Fibroblast of mammary gland (primary cell): Measurements from ENCODE around the gene BORA.

Source experiments
- DNase-seq: peaks from one replicate; pipeline ENCODE4 v3.0.0-alpha.2; 2010; ENCODE audit warnings: low read depth
- H3K4me3 ChIP-seq: 2 replicates; pipeline ENCODE4 v1.5.1; 2011; ENCODE audit warnings: low read depth, mild to moderate bottlenecking, low read length, moderate library complexity; ENCODE audit not compliant: control insufficient read depth
- TF ChIP-seq, protein P1 (sequence below): conservative IDR thresholded peaks from 2 replicates; pipeline ENCODE4 v1.5.1; 2011; ENCODE audit warnings: low read depth, low read length, inconsistent platforms; ENCODE audit not compliant: control insufficient read depth, insufficient read depth

BORA gene

DNA sequence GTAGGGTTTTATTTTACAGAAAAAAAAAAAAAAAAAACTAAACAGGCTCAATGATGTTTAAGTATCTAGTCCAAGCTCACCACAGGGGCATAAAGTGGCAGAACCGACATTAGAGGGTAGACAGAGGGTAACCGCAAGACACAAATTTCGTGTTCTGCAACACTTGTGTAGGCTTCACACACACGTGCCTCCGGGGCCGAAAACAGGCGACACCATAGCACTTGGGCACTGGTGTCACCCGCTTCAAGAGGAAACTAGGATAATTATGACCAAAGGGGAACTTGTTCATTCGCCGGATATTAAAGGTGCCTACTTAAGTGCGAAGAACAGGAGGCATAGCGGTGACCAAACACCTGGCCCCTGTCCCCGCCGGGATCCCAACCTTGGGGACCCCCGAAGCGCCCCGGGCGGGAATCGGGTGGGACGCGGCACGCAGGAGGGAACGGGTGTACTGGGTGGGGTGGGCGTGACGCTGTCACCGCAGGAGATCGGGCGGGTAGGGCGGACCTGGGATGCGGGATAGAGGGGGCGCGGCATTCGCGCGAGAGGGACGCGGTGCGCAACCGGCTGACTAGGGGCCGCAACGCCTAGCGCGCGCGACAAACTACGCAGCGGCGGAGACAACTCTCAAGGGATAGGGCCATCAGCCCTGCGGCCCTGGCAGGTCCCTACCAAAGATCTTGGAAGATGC lies 852 bp upstream of the BORA start:
- TF ChIP-seq, protein P1, sequence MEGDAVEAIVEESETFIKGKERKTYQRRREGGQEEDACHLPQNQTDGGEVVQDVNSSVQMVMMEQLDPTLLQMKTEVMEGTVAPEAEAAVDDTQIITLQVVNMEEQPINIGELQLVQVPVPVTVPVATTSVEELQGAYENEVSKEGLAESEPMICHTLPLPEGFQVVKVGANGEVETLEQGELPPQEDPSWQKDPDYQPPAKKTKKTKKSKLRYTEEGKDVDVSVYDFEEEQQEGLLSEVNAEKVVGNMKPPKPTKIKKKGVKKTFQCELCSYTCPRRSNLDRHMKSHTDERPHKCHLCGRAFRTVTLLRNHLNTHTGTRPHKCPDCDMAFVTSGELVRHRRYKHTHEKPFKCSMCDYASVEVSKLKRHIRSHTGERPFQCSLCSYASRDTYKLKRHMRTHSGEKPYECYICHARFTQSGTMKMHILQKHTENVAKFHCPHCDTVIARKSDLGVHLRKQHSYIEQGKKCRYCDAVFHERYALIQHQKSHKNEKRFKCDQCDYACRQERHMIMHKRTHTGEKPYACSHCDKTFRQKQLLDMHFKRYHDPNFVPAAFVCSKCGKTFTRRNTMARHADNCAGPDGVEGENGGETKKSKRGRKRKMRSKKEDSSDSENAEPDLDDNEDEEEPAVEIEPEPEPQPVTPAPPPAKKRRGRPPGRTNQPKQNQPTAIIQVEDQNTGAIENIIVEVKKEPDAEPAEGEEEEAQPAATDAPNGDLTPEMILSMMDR = no peak
- H3K4me3 ChIP-seq = peak overlapping the region; percentile 98
- peak; percentile 17 for DNase-seq

DNA sequence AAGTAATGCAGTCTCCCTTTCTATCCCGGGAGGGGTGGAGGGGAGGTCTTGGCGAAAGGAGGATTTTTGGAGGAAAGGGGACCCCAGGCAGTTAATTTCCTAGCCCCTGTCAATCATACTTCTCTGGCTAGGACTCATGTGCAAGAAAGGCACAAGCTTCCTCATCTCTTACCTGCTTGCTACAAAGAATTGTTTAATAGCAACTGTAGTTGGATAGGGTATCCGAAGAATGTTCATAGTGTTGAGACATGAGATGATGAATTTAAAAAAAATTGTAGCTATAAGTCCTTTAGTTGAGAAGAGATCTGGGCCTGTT lies 525 bp downstream of the BORA start:
- TF ChIP-seq, protein P1 = no peak
- no peak for DNase-seq
- peak overlapping the region; percentile 98 for H3K4me3 ChIP-seq

DNA sequence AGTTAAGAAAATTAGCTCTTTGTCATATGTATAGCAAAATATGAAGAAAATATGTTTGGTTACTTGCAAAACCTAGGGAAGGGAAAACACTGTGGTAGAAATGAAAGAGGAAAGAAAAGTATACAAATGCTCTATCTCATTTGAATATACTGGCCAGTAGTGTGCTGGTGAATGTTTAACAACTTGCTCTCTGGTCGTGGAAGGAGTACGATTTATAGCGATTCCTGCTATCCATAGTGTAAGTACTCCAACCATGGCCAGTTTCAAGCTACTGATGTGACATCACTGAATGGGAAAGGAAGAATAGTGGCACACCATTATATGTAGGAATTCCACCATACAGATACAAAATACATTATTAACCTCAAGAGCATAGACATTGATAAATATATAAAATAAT lies 9.3 kb downstream of the BORA start:
- no peak overlapping the region for H3K4me3 ChIP-seq
- TF ChIP-seq, protein P1 = no peak
- no peak for DNase-seq

DNA sequence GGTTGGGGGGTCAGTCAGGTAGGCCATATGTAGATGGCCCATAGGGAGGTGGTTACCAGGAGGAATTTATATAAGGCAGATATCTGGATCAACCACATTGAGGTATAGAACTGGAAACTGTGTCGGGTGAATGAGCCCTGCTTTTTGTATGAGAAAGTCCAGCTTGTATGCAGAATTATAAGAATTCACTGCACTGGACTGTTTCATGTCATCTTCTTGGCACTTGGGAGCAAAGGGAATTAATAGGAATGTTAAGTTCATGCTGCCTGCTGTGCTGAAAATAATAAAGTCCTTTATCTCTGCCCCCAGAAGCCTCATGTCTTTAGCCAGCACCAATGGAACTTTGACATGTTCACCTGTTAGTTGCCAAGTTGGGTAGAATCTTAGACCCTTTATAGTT lies 12.3 kb downstream of the BORA start:
- TF ChIP-seq, protein P1 = no peak
- DNase-seq = no peak
- H3K4me3 ChIP-seq = no peak overlapping the region

DNA sequence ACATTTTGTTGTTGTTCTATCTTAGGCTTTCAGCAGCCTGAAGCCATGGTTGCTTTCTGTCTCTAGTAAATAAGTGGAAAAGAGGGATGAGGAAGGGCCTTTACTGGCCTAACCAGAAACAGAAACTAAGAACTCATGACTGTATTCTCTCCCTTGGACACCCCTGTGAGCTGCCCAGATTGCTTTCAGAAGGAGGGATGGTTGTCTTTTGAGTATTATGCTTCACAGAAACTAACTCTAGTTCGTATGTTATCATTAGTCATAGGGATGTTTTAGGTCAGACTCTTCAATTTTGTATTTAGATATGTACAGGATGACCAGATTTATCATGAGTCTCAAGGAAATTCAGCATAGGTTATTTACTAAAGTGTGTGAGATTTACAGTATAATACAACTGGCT lies 17.5 kb downstream of the BORA start:
- TF ChIP-seq, protein P1 = no peak
- no peak overlapping the region for H3K4me3 ChIP-seq
- peak; percentile 10 for DNase-seq

DNA sequence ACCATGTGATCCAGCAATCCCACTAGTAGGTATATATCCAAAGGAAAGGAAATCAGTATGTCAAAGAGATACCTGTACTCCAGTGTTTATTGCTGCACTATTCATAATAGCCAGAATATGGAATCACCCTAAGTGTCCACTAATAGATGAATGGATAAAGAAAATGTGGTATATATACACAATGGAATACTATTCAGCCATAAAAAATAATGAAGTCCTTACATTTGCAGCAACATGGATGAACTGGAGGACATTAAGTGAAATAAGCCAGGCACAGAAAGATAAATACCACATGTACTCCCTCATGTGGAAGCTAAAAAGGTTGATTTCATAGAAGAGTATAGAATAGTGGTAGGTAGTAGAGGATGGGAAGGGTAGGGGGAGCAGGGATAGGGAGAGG lies 23.5 kb downstream of the BORA start:
- DNase-seq = no peak
- TF ChIP-seq, protein P1 = no peak
- no peak overlapping the region for H3K4me3 ChIP-seq

DNA sequence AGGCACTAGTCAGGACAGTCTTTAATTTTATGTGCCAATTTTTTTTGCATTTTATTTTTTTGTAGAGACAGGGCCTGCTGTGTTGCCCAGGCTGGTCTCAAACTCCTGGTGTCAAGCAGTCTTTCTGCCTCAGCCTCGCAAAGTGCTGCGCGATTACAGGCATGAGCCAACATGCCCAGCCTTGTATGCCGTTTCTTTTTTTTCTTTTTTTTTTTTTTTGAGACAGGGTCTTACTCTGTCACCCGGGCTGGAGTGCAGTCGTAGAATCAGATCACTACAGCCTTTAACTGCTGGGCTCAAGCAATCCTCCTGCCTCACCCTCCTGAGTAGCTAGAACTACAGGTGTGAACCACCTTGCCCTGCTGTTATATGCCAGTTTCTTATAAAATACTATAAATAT lies 26.4 kb downstream of the BORA start:
- no peak overlapping the region for H3K4me3 ChIP-seq
- DNase-seq = no peak
- TF ChIP-seq, protein P1 = no peak
